Measurements from ENCODE around the gene ASRGL1.
"Not testable (repeated sequence)": the region's sequence is repeated elsewhere in the genome, so short reads cannot be mapped to it uniquely, and the experiment has no call there.

ASRGL1 gene

DNA sequence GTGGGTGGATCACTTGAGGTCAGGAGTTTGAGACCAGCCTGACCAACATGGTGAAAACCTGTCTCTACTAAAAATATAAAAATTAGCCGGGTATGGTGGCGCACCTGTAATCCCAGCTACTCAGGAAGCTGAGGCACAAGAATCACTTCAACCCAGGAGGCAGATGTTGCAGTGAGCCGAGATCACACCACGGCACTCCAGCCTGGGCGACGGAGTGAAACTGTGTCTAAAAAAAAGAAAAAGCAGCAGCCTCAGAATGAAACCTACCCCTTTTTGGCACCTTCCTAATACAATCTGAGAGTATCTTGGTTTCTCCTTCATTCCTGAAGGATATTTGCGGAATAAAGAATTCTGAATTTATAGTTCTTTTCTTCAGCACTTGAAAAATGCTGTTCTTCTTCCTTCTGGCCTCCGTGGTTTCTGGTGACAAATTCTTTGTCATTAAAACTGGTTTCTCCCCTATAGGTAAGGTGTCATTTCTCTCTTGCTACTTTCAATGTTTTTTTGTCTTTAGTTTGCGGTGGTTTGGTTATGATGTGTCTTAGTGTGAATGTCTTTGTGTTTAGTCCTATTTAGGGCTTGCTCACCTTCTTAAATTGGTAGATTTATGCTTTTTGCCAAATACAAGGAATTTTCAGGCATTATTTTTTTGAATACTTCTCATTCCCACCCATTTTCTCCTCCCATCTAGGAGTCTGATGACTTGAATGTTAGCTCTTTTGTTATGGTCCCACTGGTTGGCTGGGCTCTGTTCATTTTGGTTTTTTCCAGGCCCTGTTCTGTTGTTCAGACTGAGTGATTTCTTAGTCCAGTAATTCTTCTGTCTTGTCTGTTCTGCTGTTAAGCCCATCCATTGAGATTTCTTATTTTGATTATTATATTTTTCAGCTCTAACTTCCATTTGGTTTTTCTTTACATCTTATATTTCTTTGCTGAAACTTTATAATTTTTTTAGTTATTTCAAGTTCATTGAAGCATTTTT lies 15.4 kb downstream of the ASRGL1 start:
- DNase-seq (ENCODE audit: low spot score), result no peak

DNA sequence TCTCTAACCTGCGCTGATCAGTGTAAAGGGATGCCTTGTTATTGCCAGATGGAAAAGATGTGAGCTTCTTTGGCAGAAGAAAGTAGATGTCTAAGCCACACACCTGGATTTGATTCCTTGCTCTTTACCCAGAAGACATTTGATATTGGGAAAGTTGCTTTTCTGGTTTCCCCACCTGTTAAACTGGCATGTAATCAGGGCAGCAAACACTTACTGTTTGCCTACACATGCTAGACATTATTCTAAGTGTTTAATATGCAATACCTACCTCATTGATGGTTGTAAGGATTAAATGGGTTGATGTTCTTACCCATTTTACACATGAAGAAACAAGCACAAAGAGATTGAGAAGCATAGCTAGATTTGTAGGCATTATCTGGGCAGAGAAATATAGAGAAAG lies 16.6 kb downstream of the ASRGL1 start:
- no peak for DNase-seq (ENCODE audit: low spot score)

DNA sequence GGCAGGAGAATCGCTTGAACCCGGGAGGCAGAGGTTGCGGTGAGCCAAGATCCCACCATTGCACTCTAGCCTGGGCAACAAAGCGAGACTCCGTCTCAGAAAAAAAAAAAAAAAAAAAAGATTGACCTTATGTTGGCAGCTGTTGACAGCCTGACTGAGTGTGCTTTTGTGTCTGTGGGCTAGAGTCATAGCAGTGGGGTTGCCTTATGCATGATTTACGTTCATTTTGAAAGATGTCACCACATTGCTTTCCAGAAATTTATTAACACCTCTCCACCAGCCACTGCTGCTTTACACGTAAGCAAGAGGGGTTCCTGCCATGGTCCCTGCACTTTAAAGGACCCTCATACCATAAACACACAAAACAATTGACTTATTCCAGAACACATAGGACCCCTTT lies 21.0 kb downstream of the ASRGL1 start:
- no peak for DNase-seq (ENCODE audit: low spot score)

DNA sequence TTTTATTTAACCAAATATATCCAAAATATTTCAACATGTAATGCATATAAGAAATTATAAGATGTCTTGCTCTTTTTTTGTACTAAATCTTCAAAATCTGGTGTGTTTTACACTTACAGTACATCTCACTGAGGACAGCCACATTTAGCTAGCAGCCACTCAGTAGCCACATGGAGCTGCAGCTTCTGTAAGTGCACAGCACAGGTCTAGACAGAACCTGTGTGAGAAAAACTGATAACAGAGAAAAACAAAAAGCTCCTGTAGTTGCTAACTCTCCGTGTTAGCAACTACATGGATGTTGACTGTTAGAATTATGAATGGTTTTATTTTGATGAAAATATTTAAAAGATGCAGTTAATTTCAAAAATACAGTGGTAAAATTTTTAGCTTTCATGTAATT lies 22.2 kb downstream of the ASRGL1 start:
- no peak for DNase-seq (ENCODE audit: low spot score)

DNA sequence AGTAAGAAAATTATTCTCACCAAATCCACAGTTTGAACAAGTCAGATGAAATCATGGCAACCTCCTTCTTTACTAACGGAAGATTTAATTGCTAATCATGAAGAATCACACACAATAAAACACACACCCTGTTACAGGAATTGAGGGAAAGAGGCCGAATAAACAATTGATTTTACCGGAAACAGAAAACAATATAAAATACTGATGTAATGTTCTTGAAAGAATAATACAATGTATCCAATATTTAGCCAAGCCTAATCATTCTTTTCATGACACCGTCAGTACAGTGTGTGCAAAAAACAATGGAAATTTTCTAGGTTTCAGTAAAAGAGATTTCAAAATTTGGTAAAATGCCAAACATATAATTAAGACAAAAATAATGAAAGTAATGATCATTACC lies 23.4 kb downstream of the ASRGL1 start:
- no peak for DNase-seq (ENCODE audit: low spot score)

DNA sequence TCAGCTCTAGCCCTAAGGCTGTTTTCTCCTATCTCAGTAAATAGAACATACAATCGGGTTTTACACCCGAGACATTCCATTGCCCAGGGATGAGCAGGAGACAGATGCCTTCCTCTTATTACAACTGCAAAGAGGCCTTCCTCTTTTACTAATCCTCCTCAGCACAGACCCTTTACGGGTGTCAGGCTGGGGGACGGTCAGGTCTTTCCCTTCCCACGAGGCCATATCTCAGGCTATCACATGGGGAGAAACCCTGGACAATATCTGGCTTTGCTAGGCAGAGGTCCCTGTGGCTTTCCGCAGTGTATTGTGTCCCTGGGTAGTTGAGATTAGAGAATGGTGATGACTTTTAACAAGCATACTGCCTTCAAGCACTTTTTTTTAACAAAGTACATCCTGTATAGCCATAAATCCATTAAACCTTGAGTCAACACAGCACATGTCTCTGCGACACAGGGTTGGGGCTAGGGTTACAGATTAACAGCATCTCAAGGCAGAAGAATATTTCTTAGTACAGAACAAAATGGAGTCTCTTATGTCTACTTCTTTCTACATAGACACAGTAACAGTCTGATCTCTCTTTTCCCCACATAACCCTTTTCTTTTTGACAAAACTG lies 31.7 kb downstream of the ASRGL1 start:
- not testable (repeated sequence) for DNase-seq (ENCODE audit: low spot score)

DNA sequence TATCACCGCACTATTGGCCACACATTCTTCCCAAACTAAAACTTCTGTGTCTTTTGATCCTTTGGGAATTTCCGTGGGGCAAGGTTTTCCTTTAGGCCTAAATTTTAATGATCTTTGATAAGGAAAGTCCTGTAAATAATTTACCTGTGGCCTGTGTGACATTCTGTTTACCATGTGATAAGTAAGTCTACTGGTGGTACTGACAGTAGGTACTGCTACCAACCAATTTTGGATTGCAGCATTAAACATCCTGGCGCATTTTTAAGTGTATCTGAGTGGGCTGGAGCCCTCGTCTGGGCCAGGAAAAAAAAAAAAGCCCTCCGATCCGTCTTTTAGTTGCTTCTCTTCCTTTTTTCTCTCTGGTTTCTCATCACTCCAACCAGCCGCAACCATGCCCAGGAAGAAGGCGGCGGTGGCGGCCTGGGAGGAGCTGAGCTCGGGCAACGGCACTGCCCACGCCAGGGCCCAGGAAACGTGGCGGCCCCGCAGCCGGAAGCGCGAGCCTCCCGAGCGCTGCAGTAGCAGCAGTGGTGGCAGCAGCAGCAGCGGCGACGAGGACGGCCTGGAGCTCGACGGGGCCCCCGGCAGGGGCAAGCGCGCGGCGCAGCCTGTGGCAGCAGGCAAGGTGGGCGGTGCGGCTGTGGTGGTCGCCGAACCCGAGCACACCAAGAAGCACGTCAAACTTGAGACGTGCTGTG lies 33.6 kb downstream of the ASRGL1 start:
- no peak for DNase-seq (ENCODE audit: low spot score)

GRCh38 chr11:62372871-62373270 lies 35.6 kb downstream of the ASRGL1 start:
- DNase-seq (ENCODE audit: low spot score), result no peak

DNA sequence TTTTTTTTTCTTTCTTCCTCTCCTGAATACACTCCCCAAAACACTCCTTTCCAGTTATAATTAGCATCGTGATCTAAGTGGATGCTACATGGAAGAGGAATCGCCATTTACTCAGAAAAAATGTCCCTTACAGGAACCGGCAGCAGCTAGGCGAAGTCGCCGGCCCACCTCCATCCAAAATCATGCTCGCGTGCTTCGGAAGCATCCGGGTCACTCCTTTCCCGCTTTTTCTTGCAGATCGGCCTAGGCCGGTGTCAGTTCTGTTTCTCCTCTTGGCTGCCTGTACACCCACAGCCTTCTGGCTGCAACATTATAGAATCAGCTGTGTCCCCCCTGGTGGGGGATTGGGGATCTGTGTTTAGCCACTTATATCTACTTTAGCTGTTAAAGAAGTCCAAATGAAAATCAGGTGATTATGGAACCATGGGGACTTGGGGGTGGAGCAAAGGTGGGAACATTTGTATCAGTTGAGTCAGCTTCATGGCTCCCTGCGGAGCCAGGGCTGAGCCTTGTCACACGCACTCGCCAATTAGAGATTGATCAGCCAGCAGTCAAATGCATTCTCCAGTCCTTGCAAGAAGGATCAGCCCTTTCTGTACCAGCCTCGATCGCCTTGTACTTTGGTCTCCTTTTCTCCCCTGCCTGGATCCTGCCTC lies 36.3 kb downstream of the ASRGL1 start:
- no peak for DNase-seq (ENCODE audit: low spot score)

DNA sequence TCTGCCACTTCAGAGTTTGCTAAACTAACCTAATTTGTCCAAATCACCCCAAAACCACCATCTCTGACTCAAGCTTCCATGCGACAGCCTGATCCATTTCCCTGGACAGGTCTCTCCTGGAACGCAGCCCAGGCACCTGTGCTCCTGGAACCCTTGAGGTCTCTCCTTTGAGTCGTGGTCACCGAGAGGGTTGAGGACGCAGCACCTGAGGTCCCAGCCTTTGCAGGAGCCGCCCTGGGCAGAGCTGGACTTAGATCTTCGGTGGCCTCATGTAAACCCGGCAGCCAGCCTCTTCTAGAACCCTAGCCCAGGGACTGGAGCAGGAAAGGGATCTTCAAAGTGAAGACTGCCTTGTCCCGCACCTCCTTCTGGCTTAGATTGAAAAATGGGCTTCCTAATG lies 37.6 kb downstream of the ASRGL1 start:
- DNase-seq (ENCODE audit: low spot score), result no peak

- DNase-seq (ENCODE audit: low spot score), result peak; percentile 91
Observed at GRCh38 chr11:62378459-62379063, 41.3 kb downstream of the ASRGL1 start.

DNA sequence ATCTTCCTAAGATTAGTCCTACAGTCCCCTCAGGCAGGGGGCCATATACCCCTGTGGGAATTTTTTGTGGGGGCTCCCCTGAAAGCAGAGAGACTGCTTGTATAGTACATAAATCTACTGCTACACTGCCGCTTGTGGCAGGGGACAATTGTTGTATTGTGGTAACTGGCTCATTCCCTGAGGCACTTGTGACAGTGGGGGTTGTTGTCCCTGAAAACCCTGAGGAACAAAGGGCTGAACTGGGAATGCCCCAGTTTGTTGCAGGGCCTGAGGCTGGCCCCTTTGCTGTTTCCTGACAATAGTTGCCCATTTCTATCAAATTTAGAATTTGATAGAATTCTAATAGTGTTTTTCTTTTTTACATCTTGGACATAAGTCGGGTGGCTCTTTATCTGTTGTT lies 42.3 kb downstream of the ASRGL1 start:
- DNase-seq (ENCODE audit: low spot score), result peak; percentile 91

GRCh38 chr11:62380821-62381245 lies 43.6 kb downstream of the ASRGL1 start:
- DNase-seq (ENCODE audit: low spot score), result peak; percentile 91

- DNase-seq (ENCODE audit: low spot score), result no peak
Observed at GRCh38 chr11:62383822-62384221, 46.6 kb downstream of the ASRGL1 start.

GRCh38 chr11:62386083-62386482 lies 48.8 kb downstream of the ASRGL1 start:
- not testable (repeated sequence) for DNase-seq (ENCODE audit: low spot score)

- no peak for DNase-seq (ENCODE audit: low spot score)
Observed at GRCh38 chr11:62387381-62387780, 50.1 kb downstream of the ASRGL1 start.

DNA sequence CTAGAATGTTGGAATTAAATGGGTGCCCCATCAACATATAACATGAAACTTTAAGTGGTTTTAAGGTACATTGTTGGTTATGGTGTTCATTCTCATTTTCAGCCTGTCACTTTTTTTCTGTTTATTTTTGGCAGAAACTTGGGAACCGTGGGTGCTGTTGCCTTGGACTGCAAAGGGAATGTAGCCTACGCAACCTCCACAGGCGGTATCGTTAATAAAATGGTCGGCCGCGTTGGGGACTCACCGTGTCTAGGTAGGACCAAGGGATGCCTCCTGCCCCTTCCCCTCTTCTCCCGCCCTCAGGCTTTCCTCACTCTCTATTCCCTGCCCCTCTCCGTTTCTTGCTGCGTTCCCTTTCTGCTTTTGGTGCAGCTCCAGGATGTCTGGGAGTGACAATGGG lies 51.8 kb downstream of the ASRGL1 start:
- DNase-seq (ENCODE audit: low spot score), result no peak

DNA sequence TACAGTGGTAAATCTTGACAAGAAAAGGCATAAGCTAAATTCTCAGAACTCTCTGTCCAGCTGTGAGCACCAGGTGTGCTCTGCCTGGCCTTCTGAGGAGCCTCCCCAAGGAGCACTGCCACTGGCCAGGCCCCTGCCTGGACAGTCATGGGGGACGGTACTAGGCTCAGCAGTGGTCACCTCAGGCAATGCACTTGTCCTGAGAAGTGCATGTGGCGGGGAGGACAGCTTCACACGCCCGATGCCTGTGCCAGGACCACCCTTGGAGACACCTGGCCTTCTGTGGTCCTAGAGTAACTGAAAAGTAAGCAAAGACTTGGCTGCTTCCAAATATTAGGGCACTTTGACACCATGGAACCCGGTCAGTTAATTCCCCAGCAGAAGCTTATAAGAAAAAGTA lies 53.0 kb downstream of the ASRGL1 start:
- DNase-seq (ENCODE audit: low spot score), result no peak

GRCh38 chr11:62390722-62391121 lies 53.5 kb downstream of the ASRGL1 start:
- DNase-seq (ENCODE audit: low spot score), result no peak

- no peak for DNase-seq (ENCODE audit: low spot score)
Observed at GRCh38 chr11:62391642-62392425, 54.6 kb downstream of the ASRGL1 start.

- DNase-seq (ENCODE audit: low spot score), result no peak
Observed at GRCh38 chr11:62392506-62392905, 55.3 kb downstream of the ASRGL1 start.
